HL-60/S4 (cell line): Measurements from ENCODE around the gene CIAO2B.

Experiments used
- in situ Hi-C: fragments of 300-500 bp; cut with MboI; formaldehyde crosslinking; loops from 2 replicates; pipeline ENCODE4 v1.14.3; 2022; ENCODE audit warnings: low sequenced_read_pairs

Gene CIAO2B

GRCh38 chr16:66923247-66923731, 10.9 kb downstream of the CIAO2B start:
- in situ Hi-C loops = no loop called here

- in situ Hi-C loops = no loop called here
These were observed 12.3 kb downstream of the CIAO2B start for GRCh38 chr16:66921729-66922450.

- in situ Hi-C loops = no loop called here
These were observed 13.1 kb downstream of the CIAO2B start for GRCh38 chr16:66920924-66921680.

- in situ Hi-C loops = no loop called here
These were observed 14.0 kb downstream of the CIAO2B start for GRCh38 chr16:66920299-66920590.

GRCh38 chr16:66919569-66920298, 14.5 kb downstream of the CIAO2B start:
- in situ Hi-C loops = no loop called here

GRCh38 chr16:66918803-66919568, 15.2 kb downstream of the CIAO2B start, which contains the start of gene CDH16:
CDH16 (minus strand) TSS chr16:66918885; CDS start chr16:66918065, 820 bp downstream.
- in situ Hi-C loops = no loop called here

GRCh38 chr16:66918355-66918754, 15.8 kb downstream of the CIAO2B start:
- in situ Hi-C loops = no loop called here

- in situ Hi-C loops = no loop called here
These were observed 16.5 kb downstream of the CIAO2B start for GRCh38 chr16:66917741-66918140.

GRCh38 chr16:66916518-66916917, 17.7 kb downstream of the CIAO2B start:
- in situ Hi-C loops = no loop called here

- in situ Hi-C loops = no loop called here
These were observed 19.2 kb downstream of the CIAO2B start for GRCh38 chr16:66915041-66915440.

GRCh38 chr16:66914541-66914940, 19.7 kb downstream of the CIAO2B start:
- in situ Hi-C loops = no loop called here

GRCh38 chr16:66913711-66914110, 20.5 kb downstream of the CIAO2B start:
- in situ Hi-C loops = no loop called here

- in situ Hi-C loops = no loop called here
These were observed 21.1 kb downstream of the CIAO2B start for GRCh38 chr16:66913081-66913480.

GRCh38 chr16:66911801-66912200, 22.4 kb downstream of the CIAO2B start:
- in situ Hi-C loops = no loop called here

- in situ Hi-C loops = no loop called here
These were observed 23.1 kb downstream of the CIAO2B start for GRCh38 chr16:66911112-66911511.

- in situ Hi-C loops = no loop called here
These were observed 23.8 kb downstream of the CIAO2B start for GRCh38 chr16:66910175-66910940.

GRCh38 chr16:66908762-66909559, 25.2 kb downstream of the CIAO2B start:
- in situ Hi-C loops = no loop called here

GRCh38 chr16:66908116-66908515, 26.1 kb downstream of the CIAO2B start:
- in situ Hi-C loops = no loop called here
